ENCODE results near the gene RELN. TPM values are rescaled to one million over a fixed set of nuclear protein-coding genes. Genes with fewer than 3 reads are reported as not detected.

RELN gene
- total RNA-seq, 2 experiments from 2014 or later = not detected

DNA sequence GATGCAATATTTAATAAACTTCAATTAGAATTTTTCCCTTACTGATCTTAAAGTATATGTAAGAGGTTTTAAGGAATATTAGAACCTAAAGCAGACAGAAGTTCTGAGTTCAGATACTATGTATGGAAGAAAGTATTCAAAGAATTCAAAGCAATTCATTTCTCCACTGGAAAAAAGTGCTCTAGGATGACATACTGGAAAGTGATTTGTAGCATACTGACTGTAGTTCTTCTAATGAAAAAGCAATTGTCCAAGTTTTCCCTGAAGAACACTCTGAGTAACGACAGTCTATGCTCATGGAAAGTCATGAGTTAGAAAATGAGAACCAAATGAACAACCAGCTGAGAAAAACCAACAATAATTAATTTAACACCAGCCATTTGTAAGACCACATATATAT, 362.7 kb downstream of the RELN start:
- ChIA-PET CTCF (no interaction called here), POLR2A (no interaction called here)

DNA sequence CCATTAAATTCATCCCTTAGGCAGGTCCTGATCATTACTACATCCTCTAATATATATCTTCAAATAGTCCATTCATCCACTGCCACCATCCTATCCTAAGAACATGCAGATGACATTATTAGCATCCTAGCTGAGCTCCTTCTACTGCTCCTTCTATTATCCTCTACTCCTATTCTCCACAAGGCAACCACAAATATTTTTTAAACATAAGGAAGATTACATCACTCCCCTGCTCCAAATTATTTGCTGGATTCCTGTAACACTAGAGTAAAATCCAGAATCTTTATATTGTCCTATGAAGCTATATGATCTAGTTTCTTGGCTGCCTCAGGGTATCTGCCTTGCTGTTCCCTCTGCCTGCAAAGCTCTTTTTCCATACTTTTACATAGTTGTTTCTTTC, 367.2 kb downstream of the RELN start:
- POLR2A ChIA-PET = no interaction called here
- DNase-seq = no peak
- H3K36me3 Mint-ChIP-seq (ENCODE audit: low read depth) = no peaks in the 10 kb centered on the region
- CTCF ChIA-PET = no interaction called here
- H3K4me1 Mint-ChIP-seq = no peaks in the 10 kb centered on the region
- no peaks in the 10 kb centered on the region for H3K9me3 Mint-ChIP-seq
- no peak overlapping the region for H3K4me3 Mint-ChIP-seq
- H3K27ac Mint-ChIP-seq = no peak overlapping the region
- peaks cover 4% of the 10 kb centered on the region for H3K27me3 Mint-ChIP-seq

More for the DNA sequence above, 362.7 kb downstream of the RELN start:
- Mint-ChIP-seq H3K27ac (no peak overlapping the region), H3K27me3 (no peaks in the 10 kb centered on the region), H3K36me3 (ENCODE audit: low read depth) (no peaks in the 10 kb centered on the region), H3K4me1 (no peaks in the 10 kb centered on the region), H3K9me3 (no peaks in the 10 kb centered on the region), H3K4me3 (no peak overlapping the region)
- DNase-seq = no peak

DNA sequence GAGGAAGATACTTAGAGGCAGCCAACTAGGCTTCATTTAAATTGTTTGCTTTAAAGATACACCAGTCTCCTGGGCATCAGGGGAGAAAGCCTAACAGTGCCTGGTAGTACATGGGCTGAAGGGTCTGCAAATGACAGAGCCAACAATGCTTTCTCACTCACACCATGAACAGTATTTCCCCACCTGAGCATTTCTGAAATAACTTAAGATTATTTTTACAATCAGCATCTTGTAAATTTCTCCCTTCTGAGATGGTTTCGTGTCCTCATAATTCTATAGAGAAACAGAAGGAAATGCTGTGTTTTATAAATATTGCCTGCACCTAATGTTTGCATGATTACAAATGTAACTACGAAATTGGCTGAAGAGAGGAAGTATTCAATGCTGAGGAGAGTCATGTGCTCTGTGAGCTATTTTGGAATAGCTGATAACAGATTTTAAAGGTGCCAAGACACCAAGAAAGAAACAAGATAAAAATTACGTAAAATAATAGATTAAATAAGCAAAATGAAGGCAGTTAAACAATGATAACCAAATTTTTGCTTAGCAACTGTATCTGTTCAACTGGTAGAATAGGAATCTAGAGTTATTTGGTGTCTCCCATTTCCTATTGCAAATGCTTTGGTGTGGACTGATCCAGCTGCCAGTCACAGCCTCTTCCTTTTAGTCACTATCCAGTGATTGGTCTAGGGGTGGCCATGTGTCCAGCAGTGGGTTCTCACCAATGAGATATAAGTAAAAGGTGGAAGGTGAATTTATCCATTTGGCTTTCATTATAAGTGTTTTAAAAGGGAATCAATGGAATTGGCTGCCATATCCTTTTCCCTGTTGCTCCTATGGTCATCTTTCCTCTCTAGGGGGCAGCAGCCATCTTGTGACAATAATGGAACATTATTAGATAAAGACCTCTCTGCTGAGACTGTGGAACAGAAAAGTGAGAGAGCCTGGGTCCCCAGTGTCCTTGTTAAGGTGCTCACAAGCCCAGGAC, 375.5 kb downstream of the RELN start:
- no peaks in the 10 kb centered on the region for H3K4me1 Mint-ChIP-seq
- H3K4me3 Mint-ChIP-seq = no peak overlapping the region
- CTCF ChIA-PET = no interaction called here
- no peaks in the 10 kb centered on the region for H3K36me3 Mint-ChIP-seq (ENCODE audit: low read depth)
- no peak for DNase-seq
- H3K9me3 Mint-ChIP-seq = no peaks in the 10 kb centered on the region
- H3K27me3 Mint-ChIP-seq = peaks cover 7% of the 10 kb centered on the region
- POLR2A ChIA-PET = no interaction called here
- no peak overlapping the region for H3K27ac Mint-ChIP-seq

DNA sequence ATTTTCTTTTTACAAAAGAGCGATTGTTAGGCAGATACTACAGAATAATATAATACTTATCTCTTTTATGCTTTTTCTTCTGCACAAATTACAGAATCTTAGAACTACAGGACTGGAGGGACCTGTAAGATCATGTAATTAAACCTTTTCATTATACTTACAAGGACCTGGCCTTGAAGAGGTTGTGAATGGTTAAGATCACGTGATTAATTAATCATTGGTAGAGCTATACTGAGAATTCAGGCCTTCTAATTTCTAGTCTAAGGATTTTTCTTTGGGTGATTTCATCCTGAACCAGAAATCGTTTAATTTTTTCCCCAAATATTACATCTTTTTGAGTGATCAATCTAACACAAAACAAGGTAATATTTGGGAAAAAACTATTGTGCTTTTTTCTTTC, 379.7 kb downstream of the RELN start:
- POLR2A ChIA-PET = no interaction called here
- no peak for DNase-seq
- no peaks in the 10 kb centered on the region for H3K36me3 Mint-ChIP-seq (ENCODE audit: low read depth)
- H3K27ac Mint-ChIP-seq = no peak overlapping the region
- CTCF ChIA-PET = interaction anchor here (0.7 kb wide), 1 partner anchor 1243 kb away, joined by 3 read pairs; no protein-coding TSS in a partner anchor
- H3K4me3 Mint-ChIP-seq = no peak overlapping the region
- no peaks in the 10 kb centered on the region for H3K4me1 Mint-ChIP-seq
- H3K9me3 Mint-ChIP-seq = no peaks in the 10 kb centered on the region
- H3K27me3 Mint-ChIP-seq = no peaks in the 10 kb centered on the region

DNA sequence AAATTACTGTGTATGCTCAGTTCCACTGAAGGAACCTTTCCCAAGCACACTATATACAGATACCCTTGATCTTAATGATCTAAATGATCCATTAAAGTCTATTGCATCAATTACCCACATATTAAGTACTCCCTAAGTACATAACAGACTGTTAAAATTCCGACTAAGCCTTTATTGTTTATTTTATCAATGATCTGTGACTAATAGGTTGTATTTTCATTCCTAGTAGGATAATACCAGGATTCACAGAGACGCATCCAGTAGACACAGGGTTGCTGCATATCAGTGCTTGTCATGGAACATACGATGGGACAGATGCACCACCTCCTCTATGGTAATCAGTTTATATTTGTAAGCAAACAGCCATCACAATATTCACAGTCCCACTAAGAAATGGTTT, 383.8 kb downstream of the RELN start:
- H3K9me3 Mint-ChIP-seq = no peaks in the 10 kb centered on the region
- CTCF ChIA-PET = no interaction called here
- peaks cover 2% of the 10 kb centered on the region for H3K27me3 Mint-ChIP-seq

DNA sequence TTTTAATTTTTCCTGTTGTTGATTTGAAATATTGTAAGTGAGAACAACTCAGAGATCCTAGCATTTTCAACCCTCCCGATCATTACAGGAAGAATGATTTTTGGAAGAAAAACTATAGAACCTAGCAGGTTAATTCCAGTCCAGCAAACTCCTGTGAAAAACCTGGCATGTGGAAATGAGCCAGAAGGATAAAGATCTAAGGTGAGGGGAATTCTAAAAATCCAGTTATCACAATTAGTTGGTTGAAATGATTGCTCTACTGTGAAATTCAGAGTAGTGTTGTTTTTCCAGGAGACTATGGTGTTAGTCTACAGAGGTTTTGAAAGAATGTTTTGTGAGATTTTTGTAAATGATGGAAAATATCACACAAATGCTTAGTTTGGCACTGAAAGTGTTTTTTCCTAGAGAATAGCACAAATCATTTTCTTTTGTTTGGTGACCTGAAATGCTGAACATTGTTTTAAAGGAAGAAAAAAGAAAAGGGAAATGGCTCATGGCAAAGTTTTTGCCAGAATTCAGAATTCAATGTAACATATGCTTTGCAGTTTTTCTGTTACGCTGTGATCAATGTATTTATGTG, 391.0 kb downstream of the RELN start:
- no peak overlapping the region for H3K27ac Mint-ChIP-seq
- H3K27me3 Mint-ChIP-seq = peaks cover 16% of the 10 kb centered on the region
- ChIA-PET CTCF (no interaction called here), POLR2A (no interaction called here)
- H3K4me3 Mint-ChIP-seq = no peak overlapping the region
- no peak for DNase-seq
- H3K36me3 Mint-ChIP-seq (ENCODE audit: low read depth) = no peaks in the 10 kb centered on the region
- no peaks in the 10 kb centered on the region for H3K4me1 Mint-ChIP-seq
- H3K9me3 Mint-ChIP-seq = no peaks in the 10 kb centered on the region

More for the DNA sequence above, 383.8 kb downstream of the RELN start:
- DNase-seq = no peak
- POLR2A ChIA-PET = no interaction called here
- Mint-ChIP-seq H3K36me3 (ENCODE audit: low read depth) (no peaks in the 10 kb centered on the region), H3K27ac (no peak overlapping the region), H3K4me1 (no peaks in the 10 kb centered on the region), H3K4me3 (no peak overlapping the region)

DNA sequence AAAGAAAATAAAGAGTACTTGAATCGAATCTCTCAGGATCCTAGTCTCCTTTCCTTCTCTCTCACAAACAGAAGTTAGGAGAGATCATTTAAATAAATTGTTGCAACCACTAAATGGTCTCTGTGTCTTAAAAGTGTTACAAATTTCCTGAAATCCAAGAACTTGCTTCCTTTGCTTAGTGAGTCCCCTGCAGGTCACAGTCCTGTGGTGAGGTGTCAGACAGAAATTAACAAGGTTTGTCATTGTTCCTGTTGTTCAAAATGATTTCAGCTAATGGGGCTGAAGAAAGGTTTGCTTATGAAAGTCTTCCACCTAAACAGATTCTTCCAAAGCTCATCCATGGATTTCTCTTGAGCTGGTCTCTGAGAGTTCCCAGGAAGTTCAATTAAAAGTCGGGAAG, 391.9 kb downstream of the RELN start:
- Mint-ChIP-seq H3K4me1 (no peaks in the 10 kb centered on the region), H3K9me3 (no peaks in the 10 kb centered on the region), H3K27ac (no peak overlapping the region), H3K27me3 (peaks cover 16% of the 10 kb centered on the region), H3K4me3 (no peak overlapping the region), H3K36me3 (ENCODE audit: low read depth) (no peaks in the 10 kb centered on the region)
- ChIA-PET POLR2A (no interaction called here), CTCF (no interaction called here)
- no peak for DNase-seq

DNA sequence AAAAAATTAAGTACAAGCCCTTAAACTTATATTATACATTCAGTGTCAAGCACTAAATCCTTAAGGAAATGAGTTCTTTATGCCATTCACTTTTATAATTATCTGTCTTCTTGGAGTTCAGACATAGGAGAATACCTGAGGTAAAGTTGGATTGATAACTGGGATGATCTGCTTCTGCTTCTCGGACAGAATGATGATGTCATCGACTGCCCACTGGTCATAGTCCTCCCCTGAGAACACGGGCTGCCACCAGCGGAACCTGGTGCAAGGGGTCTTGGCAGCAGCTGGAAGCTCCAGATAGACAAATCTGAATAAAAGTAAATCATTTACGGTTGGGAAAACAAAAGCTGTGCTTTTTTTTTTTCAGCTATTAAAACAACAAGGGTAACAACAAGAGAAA, 395.3 kb downstream of the RELN start:
- H3K4me3 Mint-ChIP-seq = no peak overlapping the region
- H3K9me3 Mint-ChIP-seq = no peaks in the 10 kb centered on the region
- DNase-seq = no peak
- no peak overlapping the region for H3K27ac Mint-ChIP-seq
- H3K4me1 Mint-ChIP-seq = no peaks in the 10 kb centered on the region
- ChIA-PET CTCF (no interaction called here), POLR2A (no interaction called here)
- no peaks in the 10 kb centered on the region for H3K36me3 Mint-ChIP-seq (ENCODE audit: low read depth)
- H3K27me3 Mint-ChIP-seq = peaks cover 11% of the 10 kb centered on the region

DNA sequence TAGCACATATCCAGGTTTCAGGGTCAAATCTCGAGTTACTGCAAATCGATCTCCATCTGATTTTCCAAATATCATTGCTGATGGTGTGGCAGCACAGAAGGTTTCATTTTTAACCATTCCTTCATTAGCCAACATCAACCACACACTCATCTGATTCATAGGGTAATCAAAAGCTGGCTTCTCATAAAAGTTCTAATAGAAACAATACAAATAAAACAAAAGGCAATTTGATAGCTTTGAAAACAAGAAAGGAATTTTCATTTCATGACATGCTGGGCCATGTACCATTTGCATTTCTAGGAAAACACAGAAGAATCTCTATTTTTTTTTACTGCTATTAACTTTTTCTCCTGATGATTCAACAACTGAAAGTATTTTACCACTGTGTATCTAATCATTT, 395.8 kb downstream of the RELN start:
- POLR2A ChIA-PET = no interaction called here
- no peaks in the 10 kb centered on the region for H3K36me3 Mint-ChIP-seq (ENCODE audit: low read depth)

DNA sequence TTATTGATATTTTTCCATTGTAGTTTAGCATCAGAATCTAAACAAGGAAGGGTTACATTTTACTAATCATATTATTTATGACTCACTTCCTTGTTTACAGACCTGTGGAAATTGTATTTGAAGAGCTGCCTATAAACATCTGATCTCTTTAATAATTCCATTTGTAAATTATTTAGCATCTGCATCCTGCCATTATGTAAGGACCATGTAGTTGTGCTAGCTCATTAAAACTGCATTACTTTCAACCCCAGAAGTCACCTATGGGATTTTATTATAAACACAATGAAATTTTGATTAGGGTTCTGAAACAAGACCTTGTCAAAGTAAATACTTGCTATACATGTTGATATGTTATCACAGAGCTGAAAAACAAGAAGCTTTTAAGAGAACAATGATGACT, 396.6 kb downstream of the RELN start:
- Mint-ChIP-seq H3K9me3 (no peaks in the 10 kb centered on the region), H3K27ac (no peak overlapping the region), H3K27me3 (peaks cover 12% of the 10 kb centered on the region), H3K4me3 (no peak overlapping the region), H3K4me1 (no peaks in the 10 kb centered on the region), H3K36me3 (ENCODE audit: low read depth) (no peaks in the 10 kb centered on the region)
- no peak for DNase-seq
- CTCF ChIA-PET = no interaction called here
- POLR2A ChIA-PET = no interaction called here

More for the DNA sequence above, 395.8 kb downstream of the RELN start:
- Mint-ChIP-seq H3K27ac (no peak overlapping the region), H3K9me3 (no peaks in the 10 kb centered on the region), H3K4me3 (no peak overlapping the region), H3K4me1 (no peaks in the 10 kb centered on the region), H3K27me3 (peaks cover 12% of the 10 kb centered on the region)
- CTCF ChIA-PET = no interaction called here
- no peak for DNase-seq

DNA sequence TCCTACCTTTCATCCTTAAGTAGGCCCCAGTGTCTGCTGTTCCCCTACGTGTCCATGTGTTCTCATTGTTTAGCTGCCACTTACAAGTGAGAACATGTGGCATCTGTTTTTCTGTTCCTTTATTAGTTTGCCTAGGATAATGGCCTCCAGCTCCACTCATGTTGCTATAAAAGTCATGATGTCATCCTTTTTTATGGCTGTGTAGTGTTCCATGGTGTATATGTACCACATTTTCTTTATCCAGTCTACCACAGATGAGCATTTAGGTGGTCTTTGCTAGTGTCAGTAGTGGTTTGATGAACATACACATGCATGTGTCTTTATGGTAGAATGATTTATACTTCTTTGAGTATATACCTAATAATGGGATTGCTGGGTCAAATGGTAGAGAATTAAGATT, 397.3 kb downstream of the RELN start:
- DNase-seq = no peak
- H3K4me1 Mint-ChIP-seq = no peaks in the 10 kb centered on the region
- H3K27me3 Mint-ChIP-seq = peaks cover 10% of the 10 kb centered on the region
- no peaks in the 10 kb centered on the region for H3K9me3 Mint-ChIP-seq
- ChIA-PET CTCF (no interaction called here), POLR2A (no interaction called here)
- H3K36me3 Mint-ChIP-seq (ENCODE audit: low read depth) = no peaks in the 10 kb centered on the region
- no peak overlapping the region for H3K4me3 Mint-ChIP-seq
- H3K27ac Mint-ChIP-seq = no peak overlapping the region

DNA sequence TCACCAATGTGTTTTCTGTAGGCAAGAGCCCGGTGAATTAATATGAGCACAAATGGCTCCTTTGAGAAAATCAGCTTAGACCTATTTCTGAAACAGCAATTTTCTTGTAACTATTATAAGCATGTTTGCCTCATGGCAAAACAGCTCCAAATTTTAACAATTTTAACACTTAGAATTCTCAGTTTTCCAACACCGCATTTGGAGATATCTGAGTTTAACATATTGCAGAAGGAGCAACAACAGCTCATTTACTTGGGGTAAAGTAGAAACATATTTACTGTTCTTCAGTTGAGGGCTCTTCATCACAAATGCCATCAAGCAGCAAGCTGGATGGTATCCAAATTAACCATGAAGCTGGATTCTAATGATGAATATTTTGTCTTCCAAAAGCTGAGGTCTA, 409.4 kb downstream of the RELN start:
- H3K27ac Mint-ChIP-seq = no peak overlapping the region
- no peaks in the 10 kb centered on the region for H3K9me3 Mint-ChIP-seq
- H3K36me3 Mint-ChIP-seq (ENCODE audit: low read depth) = no peaks in the 10 kb centered on the region
- ChIA-PET POLR2A (no interaction called here), CTCF (interaction anchor here (0.7 kb wide), 1 partner anchor 571 kb away, joined by 3 read pairs; no protein-coding TSS in a partner anchor)
- no peaks in the 10 kb centered on the region for H3K4me1 Mint-ChIP-seq
- peaks cover 14% of the 10 kb centered on the region for H3K27me3 Mint-ChIP-seq
- no peak overlapping the region for H3K4me3 Mint-ChIP-seq
- no peak for DNase-seq

DNA sequence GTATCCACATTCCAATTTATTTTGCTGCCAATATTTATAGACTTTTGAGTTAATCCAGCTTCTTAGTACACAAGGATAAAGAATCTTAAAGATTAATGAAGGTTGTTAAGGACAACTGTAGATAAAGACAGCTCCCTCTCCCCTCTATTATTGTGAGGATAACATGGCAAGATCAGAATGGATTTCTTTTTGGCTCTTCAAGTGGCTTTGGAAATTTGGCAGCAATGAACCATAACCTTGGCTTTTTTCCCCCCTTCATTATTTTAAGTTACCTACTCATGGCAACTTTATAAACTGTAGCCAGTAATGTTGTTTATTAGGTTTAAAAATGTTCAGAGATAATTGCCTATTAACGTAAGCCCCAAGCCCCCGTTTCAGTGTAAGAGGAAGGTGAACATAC, 412.4 kb downstream of the RELN start:
- H3K4me3 Mint-ChIP-seq = no peak overlapping the region
- POLR2A ChIA-PET = no interaction called here
- CTCF ChIA-PET = no interaction called here

DNA sequence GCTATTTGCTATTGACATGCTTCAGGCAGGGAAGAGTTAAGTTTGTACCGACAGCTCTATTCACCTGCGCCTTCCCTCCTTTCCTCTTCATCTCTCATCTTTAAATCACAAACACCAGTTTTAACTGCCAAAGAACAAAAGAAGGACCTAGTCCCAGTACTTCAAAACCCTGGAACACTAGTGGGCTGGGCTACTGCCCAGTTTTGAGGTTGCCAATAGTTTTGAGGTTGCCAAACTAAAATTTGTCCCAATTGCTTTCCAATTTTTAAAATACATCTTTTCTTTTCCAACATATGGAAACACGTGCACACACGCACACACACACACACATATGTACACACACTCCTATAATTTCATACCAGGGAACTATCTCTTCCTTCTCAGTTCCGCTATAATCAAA, 412.8 kb downstream of the RELN start:
- CTCF ChIA-PET = no interaction called here

More for the DNA sequence above, 412.4 kb downstream of the RELN start:
- no peak for DNase-seq
- Mint-ChIP-seq H3K9me3 (no peaks in the 10 kb centered on the region), H3K36me3 (ENCODE audit: low read depth) (no peaks in the 10 kb centered on the region), H3K27ac (no peak overlapping the region), H3K4me1 (no peaks in the 10 kb centered on the region), H3K27me3 (peaks cover 14% of the 10 kb centered on the region)

More for the DNA sequence above, 412.8 kb downstream of the RELN start:
- Mint-ChIP-seq H3K4me3 (no peak overlapping the region), H3K36me3 (ENCODE audit: low read depth) (no peaks in the 10 kb centered on the region), H3K9me3 (no peaks in the 10 kb centered on the region), H3K27ac (no peak overlapping the region), H3K4me1 (no peaks in the 10 kb centered on the region), H3K27me3 (peaks cover 16% of the 10 kb centered on the region)
- POLR2A ChIA-PET = no interaction called here
- DNase-seq = no peak

All from activated CD4-positive, alpha-beta memory T cell treated with anti-CD3 and anti-CD28 coated beads, Interleukin-2, amount 10 ng/mL, durations not matched to agents 7 days and 5 days (primary cell).